Transverse colon (tissue), 4 donors: Measurements from ENCODE around the gene C3orf52.

ENCODE experiments used
- CTCF ChIP-seq, 5 experiments: fragments of 200-600 bp in 3 of 5; fragments of 450-650 bp in 2 of 5; sonication (generic) in 3 of 5; IDR thresholded peaks; 1 replicate in 2 of 5; 2 replicates in 3 of 5; pipeline ENCODE4 v1.5.1; 2016 to 2017; ENCODE audit warnings: antibody characterized with exemption in 5 of 5, inconsistent platforms in 3 of 5, mild to moderate bottlenecking in 2 of 5, moderate library complexity in 1 of 5
- EP300 ChIP-seq: sonication (generic); formaldehyde crosslinking; IDR thresholded peaks from one replicate; pipeline ENCODE4 v1.6.1; 2017; ENCODE audit warnings: antibody characterized with exemption, low read depth
- POLR2A ChIP-seq: fragments of 450-650 bp; IDR thresholded peaks from one replicate; pipeline ENCODE4 v1.6.1; 2016; ENCODE audit warnings: antibody characterized with exemption, mild to moderate bottlenecking, moderate library complexity
- POLR2AphosphoS5 ChIP-seq, 3 donors: sonication (generic); formaldehyde crosslinking; IDR thresholded peaks; one replicate each; pipeline ENCODE4 v1.6.1; 2016; ENCODE audit warnings: antibody characterized with exemption in 3 of 3

GRCh38 chr3:112042842-112043280 lies 43.3 kb upstream of the C3orf52 start:
- TF ChIP-seq CTCF (IDR thresholded peaks at IDR 0.05) (no peak), POLR2A (no peak), POLR2AphosphoS5 (IDR thresholded peaks at IDR 0.05) (peak in 1 of 3 donors; percentile 17), EP300 (no peak)
